GM21390 (cell line): Measurements from ENCODE around the gene ITGA6.

Source experiments
- ATAC-seq: cut with Tn5 transposase; IDR thresholded peaks from one replicate; pipeline ENCODE4 v1.9.1; 2021; ENCODE audit not compliant: unreplicated experiment

Gene ITGA6

GRCh38 chr2:172439911-172440310, 12.5 kb downstream of the ITGA6 start:
- ATAC-seq = no peak

- no peak for ATAC-seq
Measured at GRCh38 chr2:172440795-172441194, 13.4 kb downstream of the ITGA6 start.

GRCh38 chr2:172442072-172442895, 14.9 kb downstream of the ITGA6 start:
- ATAC-seq = no peak

DNA sequence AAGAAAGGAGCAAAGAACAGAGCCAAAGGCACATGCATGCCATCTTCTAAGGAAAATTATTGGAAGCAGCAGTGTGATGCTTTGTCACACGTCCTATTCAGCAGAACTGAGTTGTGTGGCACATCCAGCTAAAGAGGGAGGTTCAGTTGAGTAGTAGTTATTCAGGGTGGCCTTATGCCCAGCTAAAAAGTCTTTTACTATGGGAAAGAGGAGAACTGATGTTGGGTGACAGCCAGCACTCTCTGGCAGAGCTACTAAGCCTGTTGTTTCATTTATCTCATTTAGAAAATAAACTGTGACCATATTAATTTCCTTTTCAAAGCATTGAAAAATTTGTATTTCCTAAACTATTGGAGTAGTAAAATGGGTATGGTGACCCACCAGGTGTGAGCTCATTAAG, 18.5 kb downstream of the ITGA6 start:
- no peak for ATAC-seq

DNA sequence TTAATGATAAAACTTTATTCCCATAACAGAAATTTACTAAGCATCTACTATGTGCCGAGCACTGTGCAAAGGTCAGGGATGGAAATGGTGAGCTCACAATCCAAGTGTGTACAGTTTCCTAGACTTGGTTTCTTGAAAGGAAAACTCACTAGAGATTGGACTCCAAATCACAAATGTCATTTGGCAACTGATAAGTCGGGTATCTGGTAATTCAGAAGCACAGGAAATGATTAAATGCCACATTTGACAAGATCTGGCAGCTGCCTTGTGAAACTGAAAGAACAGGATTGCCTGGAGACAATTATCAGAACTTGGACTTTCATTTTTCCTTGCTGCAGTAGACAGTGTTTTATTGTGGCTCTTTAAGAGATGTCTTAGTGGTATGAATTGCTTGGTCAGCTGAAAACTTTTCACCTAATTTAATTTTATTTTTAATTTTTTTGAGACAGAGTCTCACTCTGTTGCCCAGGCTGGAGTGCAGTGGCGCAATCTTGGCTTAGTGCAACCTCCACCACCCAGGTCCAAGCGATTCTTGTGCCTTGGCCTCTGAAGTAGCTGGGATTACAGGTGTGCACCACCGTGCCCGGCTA, 19.2 kb downstream of the ITGA6 start:
- no peak for ATAC-seq

DNA sequence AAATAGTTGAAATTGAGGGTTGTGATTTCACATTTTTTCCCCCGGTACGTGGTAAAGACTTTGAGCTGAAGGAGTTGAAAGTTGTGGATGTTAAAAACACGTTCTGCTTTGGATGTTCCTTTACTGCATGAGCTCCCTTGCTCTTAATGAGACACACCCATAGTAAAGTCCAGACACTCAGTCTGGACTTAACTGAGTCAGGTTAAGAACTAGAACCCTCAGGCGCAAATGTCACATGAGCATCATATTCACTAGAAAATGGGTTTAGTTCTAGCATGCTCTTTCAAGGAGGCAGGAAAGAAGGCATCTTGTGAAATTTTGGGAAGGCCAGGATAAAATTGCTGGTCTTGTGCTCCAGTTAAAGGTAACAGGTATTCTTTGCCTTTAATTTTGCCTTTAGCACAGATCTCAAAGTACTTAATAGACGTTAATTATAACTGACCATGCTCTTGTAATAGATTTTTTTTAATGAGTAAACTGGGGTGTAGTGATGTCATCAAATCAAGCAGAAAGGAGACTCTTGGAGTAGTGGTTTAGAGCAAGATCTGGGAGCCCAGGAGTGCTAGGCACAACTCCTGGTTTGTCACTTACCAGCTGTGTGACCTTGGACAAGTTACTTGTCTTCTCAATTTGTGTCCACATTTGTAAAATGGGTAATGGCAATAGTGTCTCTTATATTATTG, 20.6 kb downstream of the ITGA6 start:
- ATAC-seq = no peak

- ATAC-seq = no peak
Measured at GRCh38 chr2:172448544-172449267, 21.3 kb downstream of the ITGA6 start.

GRCh38 chr2:172449911-172450550, 22.6 kb downstream of the ITGA6 start:
- ATAC-seq = no peak

- ATAC-seq = no peak
Measured at GRCh38 chr2:172451923-172452322, 24.5 kb downstream of the ITGA6 start.

- no peak for ATAC-seq
Measured at GRCh38 chr2:172452845-172453244, 25.5 kb downstream of the ITGA6 start.

- no peak for ATAC-seq
Measured at GRCh38 chr2:172454404-172455120, 27.2 kb downstream of the ITGA6 start.

DNA sequence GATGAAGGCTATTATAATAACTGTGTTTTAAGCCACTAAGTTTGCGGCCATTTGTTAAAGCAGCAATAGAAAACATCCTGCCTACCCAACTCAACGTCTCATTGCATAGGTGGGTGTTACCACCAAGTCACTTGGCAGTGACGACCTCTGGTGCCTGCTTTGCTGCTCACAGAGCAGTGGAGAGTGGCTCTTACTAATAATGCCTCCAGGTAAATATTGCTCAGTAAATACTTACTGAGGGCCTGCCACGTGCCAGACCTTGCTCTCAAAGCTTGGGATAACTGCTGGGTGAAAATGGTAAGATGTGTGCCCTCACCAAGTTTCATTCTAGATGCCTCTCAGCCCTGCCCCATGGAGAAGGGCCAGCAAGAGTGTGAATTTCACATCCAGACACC, 27.7 kb downstream of the ITGA6 start:
- no peak for ATAC-seq

DNA sequence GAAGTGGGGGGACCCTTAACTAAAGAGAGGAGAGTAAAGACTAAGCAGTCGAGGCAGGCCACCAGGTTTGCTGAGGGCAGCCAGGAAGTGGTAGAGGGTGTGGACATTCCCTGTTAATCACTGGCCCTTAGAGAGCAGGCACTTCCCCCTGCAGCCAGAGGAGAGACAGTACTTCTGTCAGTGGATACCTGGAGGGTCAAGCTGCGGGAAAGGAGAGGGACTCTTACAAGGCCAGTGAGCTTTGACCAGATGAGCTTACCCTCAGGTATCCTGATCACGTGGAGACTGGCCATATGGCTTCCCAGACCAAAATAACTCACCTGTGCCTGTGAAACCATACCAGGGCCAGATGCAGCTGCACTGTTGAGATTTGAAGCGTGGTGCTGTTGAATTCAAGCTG, 28.6 kb downstream of the ITGA6 start:
- no peak for ATAC-seq

DNA sequence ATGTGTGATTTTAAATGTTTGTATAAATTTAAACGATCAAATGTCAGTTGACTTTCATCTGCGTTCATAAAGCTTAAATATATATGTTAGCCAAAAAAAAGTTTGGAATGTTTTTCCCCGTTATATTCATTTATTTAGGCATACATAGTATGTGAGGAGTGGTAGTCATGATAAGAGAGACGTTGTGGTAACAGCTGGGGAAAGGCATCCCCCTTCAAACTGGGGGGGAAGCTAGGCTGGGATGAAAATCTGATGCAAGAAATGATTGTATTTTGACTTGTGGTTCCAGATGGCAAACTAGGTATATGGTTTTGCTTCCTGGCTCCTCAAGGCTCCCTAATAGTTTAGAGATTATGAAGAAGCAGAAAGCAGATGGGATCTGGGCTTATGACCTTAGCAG, 30.1 kb downstream of the ITGA6 start:
- ATAC-seq = no peak

DNA sequence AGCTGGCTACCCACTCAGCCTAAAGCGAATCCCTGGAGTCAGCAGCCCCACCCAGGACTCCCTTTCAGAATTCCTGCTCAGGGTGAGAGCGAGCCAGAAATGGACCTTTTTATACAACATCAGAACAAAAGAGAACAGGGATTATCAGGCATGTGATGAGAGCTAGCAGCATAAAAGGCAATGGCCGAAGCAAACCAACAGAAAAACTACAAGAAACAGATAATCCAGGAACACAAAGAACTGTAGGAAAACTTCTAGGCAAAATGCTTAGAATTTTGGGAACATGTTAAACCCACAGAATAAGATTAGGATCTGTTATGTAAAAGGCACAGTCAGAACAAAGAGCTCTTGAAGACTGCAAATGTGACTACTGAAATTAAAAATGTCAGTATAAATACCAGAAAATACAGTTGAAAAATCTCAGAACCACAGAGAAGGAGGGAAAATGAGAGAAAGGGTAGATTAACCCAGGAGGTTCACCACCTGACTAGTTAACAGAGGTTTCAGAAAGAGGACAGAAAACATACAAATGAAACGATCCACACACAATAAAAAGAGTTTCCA, 31.3 kb downstream of the ITGA6 start:
- no peak for ATAC-seq

GRCh38 chr2:172460780-172461201, 33.4 kb downstream of the ITGA6 start:
- ATAC-seq = no peak

DNA sequence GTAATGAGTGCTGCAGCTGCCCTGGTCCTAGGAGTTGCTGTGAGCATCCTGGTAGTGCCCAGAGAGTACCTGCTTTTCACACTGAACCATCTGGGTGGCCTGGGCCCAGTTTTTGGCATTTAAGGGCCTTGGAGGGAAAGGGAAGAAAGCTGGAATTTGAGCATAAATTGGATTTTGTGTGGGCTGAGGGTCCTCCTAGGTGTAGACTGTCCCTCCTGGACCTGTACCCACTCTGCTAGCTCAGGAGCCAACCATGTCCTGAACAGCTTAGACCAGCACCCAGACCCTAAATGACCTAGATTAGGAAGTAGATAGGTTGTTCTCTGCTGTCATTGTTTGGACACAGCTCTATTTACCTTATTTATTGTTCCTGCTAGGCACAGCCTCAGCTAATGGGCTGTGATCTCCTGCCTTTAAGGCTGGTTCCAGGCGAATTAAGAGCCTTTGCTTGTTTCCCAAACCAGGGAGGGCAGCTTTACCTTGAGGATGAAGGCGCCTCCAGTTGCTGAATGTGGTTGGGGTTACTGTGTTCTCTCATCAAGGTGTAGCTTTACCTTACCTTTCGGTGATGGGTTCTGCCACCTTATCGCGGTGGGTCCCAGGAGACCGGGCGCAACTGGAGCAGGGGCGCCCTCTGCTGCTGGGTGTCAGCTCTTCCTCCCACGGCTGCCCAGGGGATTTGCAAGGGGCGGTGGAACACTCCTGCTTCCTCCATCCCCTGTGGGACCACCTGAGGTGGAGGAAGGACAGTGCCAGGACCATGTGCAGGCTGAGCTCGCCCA, 34.4 kb downstream of the ITGA6 start:
- no peak for ATAC-seq

- ATAC-seq = no peak
Measured at GRCh38 chr2:172462373-172462848, 35.0 kb downstream of the ITGA6 start.

DNA sequence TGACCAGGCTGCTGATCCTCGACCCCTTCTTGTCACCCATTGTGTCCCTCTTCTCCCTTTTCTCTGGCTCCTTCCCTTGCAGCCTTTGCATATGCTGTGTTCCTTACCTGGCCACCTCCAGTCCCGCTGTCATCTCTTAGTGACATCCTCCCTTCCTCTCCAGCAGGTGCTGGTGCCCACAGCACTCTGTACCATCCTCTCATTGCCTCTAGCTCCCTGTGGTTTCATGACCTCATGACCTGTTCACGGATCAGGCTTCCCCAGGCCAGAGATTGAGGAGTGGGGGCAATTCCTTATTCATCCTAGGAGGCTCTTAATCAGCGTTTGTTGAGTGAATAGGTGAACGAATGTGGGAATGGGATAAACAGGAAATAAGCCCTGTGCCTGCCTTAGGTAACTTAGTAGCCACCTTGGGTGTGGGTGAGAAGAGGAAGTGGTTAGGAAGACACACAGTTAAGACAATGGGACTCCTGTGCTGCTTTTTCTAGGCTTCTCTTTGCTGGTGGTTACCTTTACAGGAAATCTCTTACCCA, 35.5 kb downstream of the ITGA6 start:
- no peak for ATAC-seq
